ENCODE measurements around the gene BACH2. TPM values are rescaled to one million over a fixed set of nuclear protein-coding genes. Genes with fewer than 3 reads are reported as not detected.

The BACH2 gene
- total RNA-seq, 1 donor: under 0.01 TPM

DNA sequence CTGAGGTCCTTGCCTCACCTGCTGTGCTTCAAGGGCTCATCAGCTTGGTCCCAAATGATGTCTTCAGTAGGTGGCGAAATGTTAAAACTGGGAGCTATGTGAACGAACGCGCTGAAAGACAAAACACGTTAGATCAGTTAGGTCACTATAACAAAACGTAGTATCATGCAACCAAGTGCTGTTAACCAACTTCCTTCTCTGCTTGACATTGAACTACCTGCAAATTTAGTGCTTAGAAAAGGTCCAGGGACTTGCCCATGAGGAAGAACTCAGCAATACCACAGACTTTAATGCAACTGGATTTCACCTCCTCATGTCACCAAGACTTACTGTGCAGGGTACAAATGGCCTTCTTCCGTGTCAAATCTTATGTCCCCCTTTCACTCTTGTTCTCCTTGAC lies 24.8 kb downstream of the BACH2 start:
- H3K4me3 ChIP-seq (ENCODE audit: low read depth, low read length): no peak overlapping the region
- DNase-seq (ENCODE audit: low read depth): no peak
- no peak for TF ChIP-seq CTCF (IDR thresholded peaks at IDR 0.05; ENCODE audit: insufficient read depth, low read depth, low read length)

DNA sequence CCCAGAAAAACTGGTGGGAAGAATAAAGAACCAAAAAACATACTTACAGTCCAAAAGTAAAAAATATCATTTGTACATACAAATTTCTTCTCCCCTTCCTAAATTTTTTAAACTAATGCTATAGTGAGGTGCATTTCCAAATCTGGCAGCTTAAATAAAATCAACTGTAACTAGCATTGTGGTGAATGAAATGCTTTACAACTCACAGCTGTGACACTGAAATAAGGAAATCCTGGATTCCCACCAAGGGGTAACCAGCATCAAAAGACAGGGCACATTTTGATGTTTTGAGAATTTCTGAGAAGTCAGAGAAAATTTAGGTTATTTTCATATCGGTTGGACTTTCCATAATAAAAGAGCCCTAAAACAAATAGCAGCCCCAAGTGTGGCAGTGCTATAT lies 27.3 kb downstream of the BACH2 start:
- H3K4me3 ChIP-seq (ENCODE audit: low read depth, low read length): no peak overlapping the region
- DNase-seq (ENCODE audit: low read depth): no peak
- TF ChIP-seq CTCF (IDR thresholded peaks at IDR 0.05; ENCODE audit: insufficient read depth, low read depth, low read length): no peak

DNA sequence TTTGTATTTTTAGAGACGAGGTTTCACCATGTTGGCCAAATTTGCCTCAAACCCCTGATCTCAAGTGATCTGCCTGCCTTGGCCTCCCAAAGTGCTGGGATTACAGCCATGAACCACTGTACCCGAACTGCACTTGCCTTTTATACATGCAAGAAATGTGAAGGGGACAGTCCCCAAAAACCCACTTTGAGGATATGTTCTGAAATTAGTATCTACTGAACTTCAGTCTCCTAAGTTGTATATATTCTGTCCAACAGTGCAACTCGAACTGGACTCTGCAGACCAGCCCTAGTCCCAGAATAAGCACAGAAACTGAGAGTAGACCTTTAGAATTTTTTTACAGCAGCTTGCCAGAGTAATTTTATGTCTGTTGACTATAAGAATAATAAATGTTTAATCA lies 28.5 kb downstream of the BACH2 start:
- TF ChIP-seq CTCF (IDR thresholded peaks at IDR 0.05; ENCODE audit: insufficient read depth, low read depth, low read length): no peak
- no peak overlapping the region for H3K4me3 ChIP-seq (ENCODE audit: low read depth, low read length)
- DNase-seq (ENCODE audit: low read depth): no peak

- no peak overlapping the region for H3K4me3 ChIP-seq (ENCODE audit: low read depth, low read length)
- no peak for TF ChIP-seq CTCF (IDR thresholded peaks at IDR 0.05; ENCODE audit: insufficient read depth, low read depth, low read length)
Observed at GRCh38 chr6:90266905-90267621, 29.6 kb downstream of the BACH2 start.

GRCh38 chr6:90264561-90264960 lies 32.1 kb downstream of the BACH2 start:
- DNase-seq (ENCODE audit: low read depth): no peak
- no peak for TF ChIP-seq CTCF (IDR thresholded peaks at IDR 0.05; ENCODE audit: insufficient read depth, low read depth, low read length)
- H3K4me3 ChIP-seq (ENCODE audit: low read depth, low read length): no peak overlapping the region

More at GRCh38 chr6:90266905-90267621, 29.6 kb downstream of the BACH2 start:
- DNase-seq (ENCODE audit: low read depth): no peak

GRCh38 chr6:90263633-90264032 lies 33.0 kb downstream of the BACH2 start:
- no peak for TF ChIP-seq CTCF (IDR thresholded peaks at IDR 0.05; ENCODE audit: insufficient read depth, low read depth, low read length)
- no peak overlapping the region for H3K4me3 ChIP-seq (ENCODE audit: low read depth, low read length)
- peak; percentile 75 for DNase-seq (ENCODE audit: low read depth)

DNA sequence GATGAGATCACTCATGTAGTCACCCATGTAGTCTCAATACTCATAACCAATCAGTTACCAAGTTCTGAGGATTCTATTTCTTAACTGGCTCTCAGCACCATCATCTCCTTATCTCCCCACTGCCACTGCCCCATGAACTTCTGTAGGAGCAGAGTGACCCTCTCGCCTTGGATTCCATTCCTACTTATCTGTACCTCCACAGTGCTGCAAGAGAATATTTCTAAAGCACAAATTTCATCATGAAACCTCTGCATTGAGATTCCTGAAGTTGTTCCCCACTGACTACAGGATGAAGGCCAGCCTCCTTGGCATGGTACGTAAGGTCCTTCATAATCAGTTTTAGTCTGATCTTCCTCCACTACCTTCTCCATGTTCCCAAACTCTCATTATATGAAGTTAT lies 34.8 kb downstream of the BACH2 start:
- no peak overlapping the region for H3K4me3 ChIP-seq (ENCODE audit: low read depth, low read length)
- DNase-seq (ENCODE audit: low read depth): no peak
- TF ChIP-seq CTCF (IDR thresholded peaks at IDR 0.05; ENCODE audit: insufficient read depth, low read depth, low read length): no peak

Measured in fibroblast of villous mesenchyme (primary cell).